Measurements from ENCODE around the gene MUC6.

MUC6 gene

GRCh38 chr11:1035577-1036283 lies 788 bp downstream of the MUC6 start:
- DNase-seq, result no peak

- no peak for DNase-seq
Observed at GRCh38 chr11:1034456-1035295, 1.8 kb downstream of the MUC6 start.

DNA sequence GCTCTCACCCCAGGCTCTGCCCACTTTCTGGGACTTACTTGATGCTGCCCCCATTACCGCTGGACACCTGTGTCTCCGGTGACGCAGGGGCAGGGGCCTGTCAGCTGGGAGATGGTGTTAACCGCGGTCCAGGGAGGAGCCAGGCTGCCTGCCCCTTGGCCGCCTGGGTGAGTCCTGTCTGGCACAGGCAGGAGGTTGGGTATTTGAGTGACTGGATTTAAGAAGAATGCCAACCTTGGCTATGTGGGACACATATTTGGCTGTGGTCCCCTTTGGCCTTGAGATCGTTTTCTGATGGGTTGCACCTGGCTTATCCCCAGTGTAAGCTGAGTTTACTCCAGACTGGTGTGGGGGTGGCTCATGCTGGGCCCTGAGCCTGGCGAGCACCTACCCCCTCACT lies 2.5 kb downstream of the MUC6 start:
- no peak for DNase-seq

- no peak for DNase-seq
Observed at GRCh38 chr11:1033016-1033798, 3.3 kb downstream of the MUC6 start.

GRCh38 chr11:1032310-1032891 lies 4.1 kb downstream of the MUC6 start:
- DNase-seq, result no peak

DNA sequence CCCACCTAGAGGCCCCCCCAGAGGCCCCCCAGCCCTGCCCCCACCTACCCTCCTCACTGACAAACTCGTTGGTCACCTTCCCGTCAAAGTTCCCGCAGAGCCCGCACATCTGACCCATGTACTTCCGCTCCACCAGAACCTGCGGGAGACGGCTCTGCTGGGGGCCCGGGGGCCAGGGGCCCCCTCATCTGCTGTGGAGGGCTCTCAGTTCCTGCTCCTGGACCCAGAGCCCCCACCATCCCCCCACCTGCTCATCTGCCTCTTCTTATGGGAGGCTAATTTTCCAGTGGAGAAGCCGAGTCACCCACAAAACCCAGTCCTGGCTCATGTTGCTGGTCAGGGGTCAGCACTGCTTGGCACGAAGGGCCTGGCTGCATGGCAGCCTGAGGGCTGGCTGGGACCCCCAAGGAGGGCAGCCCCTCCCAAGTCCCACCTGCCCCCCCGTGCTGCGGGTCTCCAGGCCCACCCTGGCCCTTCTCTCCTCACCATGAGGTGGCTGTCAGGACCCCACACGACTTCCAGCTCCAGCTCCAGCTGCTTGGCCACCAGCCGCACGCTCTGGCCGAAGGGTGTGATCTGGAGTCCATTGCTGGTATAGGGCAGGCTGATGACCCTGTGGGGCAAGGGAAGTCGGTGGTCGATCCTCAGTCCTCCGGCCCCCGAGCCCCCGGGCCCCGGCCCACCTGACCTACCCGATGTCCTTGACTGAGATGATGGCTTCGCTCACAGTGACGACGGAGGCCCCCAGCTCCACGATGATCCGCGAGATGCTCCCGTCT lies 5.2 kb downstream of the MUC6 start:
- no peak for DNase-seq

GRCh38 chr11:1030556-1030955 lies 6.0 kb downstream of the MUC6 start:
- DNase-seq, result no peak

DNA sequence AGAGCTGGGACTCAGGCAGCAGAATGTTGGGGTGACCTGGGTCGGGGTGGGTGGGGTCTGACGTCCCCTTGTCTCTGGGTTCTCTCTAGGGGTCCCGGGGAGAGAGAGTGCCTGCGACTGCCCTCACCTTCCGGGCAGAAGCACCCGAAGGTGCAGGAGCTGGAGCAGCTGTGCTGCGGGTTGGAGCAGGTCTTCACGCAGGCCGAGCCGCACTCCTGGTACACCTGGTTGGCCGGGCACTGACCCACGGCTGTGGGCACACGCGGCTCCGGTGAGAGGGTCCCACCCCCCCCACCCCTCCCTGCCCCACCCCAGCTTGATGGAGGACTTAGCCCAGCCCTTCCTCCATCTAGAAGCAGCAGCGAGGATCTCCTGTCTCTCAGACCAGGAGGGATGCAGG lies 6.4 kb downstream of the MUC6 start:
- DNase-seq, result no peak

DNA sequence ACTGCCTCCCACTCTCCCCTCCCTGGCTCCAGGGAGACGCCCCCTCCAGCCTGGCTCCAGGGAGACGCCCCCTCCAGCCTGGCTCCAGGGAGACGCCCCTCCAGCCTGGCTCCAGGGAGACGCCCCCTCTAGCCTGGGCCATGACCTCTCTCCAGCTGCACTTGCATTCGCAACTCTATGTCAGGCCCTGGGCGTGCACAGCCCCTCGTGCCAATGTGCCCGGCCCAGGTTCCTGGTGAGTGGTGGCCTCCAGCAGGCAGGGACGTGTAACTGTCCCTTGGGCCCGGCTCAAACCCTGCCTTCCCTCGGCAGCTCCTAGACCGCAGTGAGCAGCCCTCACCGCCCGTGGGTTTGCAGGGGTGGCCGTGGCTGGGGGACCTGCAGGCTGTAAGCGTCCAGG lies 6.9 kb downstream of the MUC6 start:
- DNase-seq, result no peak

DNA sequence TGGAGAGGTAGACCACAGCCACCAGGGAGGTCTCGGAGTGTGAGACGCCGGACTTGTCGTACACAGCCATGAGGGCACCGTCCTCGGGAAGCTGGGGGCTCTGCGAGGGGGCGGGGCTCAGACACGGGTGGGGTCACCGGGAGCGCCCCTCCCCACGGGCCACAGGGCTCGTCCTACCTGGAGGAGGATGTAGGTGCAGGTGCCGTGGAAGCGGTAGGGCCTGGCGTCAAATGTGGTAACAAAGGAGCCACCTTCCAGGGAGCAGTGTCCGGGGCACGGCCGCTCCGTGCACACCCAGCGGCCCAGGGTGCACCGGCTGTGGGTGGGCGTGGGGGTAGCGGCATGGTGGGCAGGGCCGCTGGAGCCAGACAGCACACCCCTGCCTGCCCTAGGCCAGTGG lies 7.5 kb downstream of the MUC6 start:
- no peak for DNase-seq

DNA sequence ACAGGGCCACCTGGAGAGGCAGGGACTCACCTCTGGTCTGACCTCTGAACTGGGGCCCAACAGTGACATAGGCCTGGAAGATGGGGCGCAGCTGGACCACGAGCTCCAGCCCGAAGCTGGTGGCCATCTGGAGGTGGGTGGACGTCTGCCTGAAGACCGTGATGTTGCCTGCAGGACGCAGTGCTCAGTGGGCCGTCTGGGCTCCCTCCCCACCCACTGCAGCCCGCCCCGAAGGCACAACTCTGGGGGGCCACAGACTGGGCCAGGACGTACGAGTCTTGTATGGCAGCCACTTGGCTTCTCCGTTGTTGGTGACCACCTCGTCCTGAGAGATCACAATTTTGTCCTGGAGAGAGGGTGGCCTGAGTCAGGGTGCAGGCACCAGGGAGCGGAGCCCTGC lies 7.9 kb downstream of the MUC6 start:
- no peak for DNase-seq

DNA sequence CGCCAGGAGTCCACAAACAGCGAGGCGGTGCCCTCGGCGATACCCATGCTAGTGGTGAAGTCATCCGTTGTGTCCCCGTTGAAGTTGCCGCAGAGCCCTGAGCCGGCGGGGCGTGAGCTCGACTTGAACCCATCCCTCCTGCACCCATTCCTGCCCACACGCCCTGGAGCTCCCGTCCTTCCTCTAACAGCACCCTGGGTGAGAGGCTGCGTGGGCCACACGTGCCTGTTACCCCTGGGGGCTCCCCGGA lies 8.3 kb downstream of the MUC6 start:
- DNase-seq, result no peak

GRCh38 chr11:1027483-1028290 lies 8.8 kb downstream of the MUC6 start:
- no peak for DNase-seq

GRCh38 chr11:1026641-1027482 lies 9.7 kb downstream of the MUC6 start:
- no peak for DNase-seq

DNA sequence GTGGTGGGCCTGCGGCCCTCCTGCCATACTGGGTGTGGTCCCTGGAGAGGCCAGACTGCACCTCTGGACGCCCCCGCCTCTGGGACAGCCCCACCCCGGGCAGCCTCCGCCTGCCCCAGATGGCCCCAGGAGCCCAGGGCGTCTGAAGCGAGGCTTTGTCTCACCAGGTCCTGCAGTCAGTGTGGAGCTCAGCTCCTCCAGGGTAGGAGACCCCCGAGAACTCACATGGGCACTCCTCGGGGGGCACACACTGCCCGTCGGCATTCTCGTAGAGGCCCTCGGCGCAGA lies 10.4 kb downstream of the MUC6 start:
- DNase-seq, result no peak

DNA sequence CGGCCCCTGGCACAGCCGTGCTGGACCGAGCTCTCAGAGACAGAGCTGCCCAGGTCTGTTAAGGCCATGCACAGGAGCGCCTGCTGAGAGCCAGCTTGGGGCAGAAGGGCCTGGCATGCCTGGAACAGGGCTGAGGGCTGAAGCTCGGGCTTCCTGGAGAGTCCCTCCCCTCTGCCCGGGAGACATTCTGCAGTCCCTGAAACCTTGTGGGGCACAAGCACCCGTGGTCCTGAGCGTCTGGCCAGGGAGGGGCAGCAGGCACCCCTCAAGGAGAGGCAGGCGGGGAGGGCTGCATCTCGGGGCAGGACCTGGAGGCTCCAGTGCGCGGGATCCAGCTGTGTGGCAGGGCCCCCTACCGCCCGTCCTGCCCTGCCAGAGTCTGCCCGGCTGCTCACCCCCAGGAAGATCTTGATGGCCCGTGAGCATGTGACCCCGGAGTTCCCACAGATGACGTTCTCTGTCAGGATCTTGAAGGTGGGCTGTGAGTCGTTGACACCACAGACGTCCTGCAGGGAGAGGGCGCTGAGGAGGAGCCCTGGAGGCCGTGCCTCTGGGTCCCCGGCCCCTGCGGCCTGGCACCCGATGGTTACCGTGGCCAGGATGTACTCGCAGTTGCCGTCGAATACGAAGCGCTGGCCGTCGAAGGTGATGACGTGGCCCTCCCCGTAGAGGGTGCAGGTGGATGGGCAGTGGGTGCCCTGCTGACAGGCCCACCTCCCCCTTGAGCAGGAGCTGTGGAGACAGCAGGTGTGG lies 10.9 kb downstream of the MUC6 start:
- DNase-seq, result no peak

DNA sequence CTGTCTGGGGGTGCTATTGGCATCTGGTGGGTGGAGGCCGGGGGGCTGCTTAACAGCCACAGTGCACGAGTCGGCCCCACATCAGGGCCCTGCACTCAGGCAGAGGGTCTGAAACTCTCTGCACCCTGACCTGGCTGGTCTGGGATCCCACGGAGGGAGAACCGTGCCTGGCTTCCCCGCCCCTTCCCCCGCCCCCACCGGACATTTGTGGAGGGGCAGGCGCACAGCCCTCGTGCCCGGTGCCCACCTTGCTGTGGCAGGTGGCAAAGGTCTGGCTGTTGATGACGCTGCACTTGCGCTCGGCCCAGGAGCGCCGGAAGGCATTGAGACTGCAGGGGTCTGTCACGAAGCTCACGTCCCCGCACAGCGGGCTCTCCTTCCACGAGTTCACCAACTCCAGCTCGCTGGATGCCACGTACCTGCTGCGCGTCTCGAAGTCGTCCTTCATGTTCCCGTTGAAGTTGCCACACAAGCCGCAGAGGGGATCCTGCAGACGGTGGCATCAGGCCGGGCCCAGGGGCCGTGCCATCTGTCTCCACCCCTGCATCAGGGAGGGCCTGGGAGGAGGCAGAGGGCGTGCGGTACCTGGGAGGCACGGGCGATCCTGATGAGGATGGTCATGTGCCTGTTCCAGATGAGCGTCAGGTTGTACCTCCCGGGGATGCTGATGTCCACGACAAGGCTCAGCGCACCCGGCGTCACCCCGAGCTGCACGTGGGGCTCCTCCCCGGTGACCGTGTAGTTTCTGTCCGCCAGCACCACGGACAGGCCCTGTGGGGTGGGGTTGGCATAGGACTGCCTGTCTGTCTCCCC lies 11.7 kb downstream of the MUC6 start:
- DNase-seq, result no peak

DNA sequence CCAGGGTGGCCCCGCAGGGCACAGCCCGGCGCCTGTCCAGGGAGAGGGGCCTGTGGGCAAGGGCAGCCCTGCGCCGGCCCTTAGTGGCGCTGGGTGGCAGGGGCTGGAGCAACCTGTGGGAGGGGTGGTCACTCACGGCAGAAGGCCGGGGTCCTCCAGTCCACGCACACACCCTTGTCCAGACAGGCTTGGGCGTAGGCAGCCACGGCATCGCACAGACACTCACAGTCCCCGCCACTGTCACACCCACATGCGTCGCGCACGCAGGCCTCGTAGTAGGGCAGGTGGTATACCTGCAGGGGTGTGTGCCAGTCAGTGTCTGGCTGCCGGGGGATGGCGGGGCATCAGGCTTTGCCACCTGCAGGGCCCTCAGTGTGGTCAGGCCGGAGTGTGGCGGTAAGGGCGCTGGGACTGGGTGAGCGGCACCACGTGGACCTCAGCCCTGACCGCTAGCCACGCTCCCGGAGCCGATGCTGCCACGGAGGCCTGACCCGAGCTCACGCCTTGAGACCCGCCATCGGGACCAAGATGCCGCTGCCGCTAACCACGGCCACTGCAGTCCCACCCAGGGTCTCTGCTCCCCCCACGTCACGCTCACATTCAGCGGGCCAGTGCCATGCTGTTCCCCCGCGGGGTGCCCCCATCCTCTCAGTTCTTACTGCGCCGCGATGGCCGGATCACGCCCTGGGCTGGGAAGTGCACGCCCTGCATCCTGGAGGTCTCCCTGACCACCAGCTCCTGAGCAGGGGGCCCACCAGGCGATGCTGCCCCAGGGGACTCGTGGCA lies 12.5 kb downstream of the MUC6 start:
- no peak for DNase-seq
